ENCODE measurements around the gene SRGAP2. TPM values are rescaled to one million over a fixed set of nuclear protein-coding genes. Genes with fewer than 3 reads are reported as not detected.
"Not testable (repeated sequence)": the region's sequence is repeated elsewhere in the genome, so short reads cannot be mapped to it uniquely, and the experiment has no call there.

Gene SRGAP2
- total RNA-seq, 2 donors from 2014 or later: 14.4 to 28.1 TPM

DNA sequence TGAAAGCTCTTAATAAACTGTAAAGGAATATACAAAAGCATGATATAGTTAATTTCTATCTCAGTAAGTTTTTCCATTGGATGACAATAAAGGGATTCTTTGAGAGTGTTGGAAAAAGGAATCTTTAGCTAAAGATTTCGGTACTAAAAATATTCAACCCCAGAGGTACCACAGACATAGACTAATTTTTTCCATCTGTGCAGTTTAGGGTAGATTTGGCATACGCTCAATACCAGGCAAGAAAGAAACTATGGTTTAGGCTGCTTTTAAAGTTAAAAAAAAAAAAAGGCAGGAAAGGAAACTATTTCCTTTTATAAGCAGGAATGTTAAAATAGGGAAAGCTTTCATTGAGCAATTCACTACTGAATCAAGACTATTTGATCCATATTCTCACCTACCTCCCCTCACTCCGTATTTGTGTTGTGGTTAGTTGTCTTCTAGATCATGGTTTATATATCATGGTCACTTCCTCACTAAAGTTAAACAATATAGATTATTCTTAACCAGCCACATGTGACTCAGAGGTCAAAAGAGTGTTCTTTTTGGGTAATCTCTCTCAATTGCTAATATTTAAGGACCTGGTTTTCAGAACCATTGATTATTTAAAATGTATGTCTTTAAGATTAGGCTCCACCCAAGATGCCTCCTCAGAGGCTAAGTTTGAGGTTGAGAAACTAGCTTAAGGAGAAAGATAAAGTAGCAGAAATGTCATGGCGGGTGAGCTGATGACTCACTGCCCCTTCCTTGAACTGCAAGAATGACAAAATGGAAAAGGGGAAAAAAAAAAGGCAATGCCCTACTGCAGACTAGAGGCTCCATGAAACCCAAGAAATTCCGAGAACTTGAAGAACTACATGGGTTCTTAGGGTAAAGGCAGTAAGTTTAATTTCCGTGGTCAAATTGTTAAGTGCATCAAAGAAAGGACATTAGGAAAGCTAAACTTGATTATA, 20.7 kb upstream of the SRGAP2 start:
- intact Hi-C loops (cut with DNase I); DNase-seq (ENCODE audit: low spot score); H3K4me1 ChIP-seq (replicated peaks); H3K36me3 ChIP-seq; H3K27ac ChIP-seq; H3K9me3 ChIP-seq; H3K27me3 ChIP-seq (replicated peaks; ENCODE audit: insufficient read depth); H3K4me3 ChIP-seq: not testable (repeated sequence)
- WGBS: 85% methylated on average over 5 of the region's 6 CpGs

DNA sequence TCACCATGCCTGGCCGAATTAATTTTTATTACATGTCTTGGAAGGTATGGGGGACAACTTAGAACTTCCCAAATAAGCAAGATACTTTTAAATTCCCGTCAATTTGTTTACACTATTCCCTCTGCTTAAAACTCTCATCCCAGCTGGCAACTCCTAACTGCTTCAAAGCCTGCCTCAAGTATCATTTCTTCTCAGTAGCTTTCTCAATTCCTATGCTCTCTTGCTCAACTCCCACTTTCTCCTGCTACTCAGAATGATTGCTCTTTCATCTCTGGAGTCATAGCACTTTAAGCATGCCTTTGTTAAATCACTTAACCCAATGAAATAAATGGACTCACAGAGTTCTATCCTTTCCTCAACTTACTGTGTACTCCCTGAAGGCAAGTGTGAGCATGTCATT, 19.6 kb upstream of the SRGAP2 start:
- H3K4me1 ChIP-seq (replicated peaks); DNase-seq (ENCODE audit: low spot score); H3K36me3 ChIP-seq; H3K27ac ChIP-seq; intact Hi-C loops (cut with DNase I); H3K27me3 ChIP-seq (replicated peaks; ENCODE audit: insufficient read depth); H3K9me3 ChIP-seq; H3K4me3 ChIP-seq: not testable (repeated sequence)
- no CpG with 5 or more reads among the region's 2 CpGs for WGBS

DNA sequence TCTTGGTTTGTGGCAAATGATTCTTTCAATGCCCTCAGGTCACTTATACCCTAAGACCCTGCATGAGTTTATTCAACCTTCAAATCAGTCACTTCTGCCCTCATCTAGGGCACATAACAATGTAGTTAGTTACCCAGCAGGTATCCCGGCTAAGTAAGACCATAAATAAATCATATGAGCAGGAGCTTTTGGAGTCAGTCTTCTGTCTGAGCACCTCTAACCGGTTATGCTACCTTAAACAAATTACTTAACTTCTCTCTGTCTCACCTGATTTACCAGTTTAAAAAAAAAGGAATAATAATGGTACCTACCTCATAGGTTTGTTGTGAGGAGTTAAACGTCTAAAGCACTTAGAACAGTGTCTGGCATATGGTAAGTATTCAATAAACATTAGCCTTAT, 17.6 kb upstream of the SRGAP2 start:
- H3K36me3 ChIP-seq; H3K27me3 ChIP-seq (replicated peaks; ENCODE audit: insufficient read depth); H3K27ac ChIP-seq; H3K4me1 ChIP-seq (replicated peaks); intact Hi-C loops (cut with DNase I); H3K4me3 ChIP-seq; H3K9me3 ChIP-seq; DNase-seq (ENCODE audit: low spot score): not testable (repeated sequence)
- no CpG with 5 or more reads among the region's 3 CpGs for WGBS

GRCh38 chr1:206186826-206187225, 16.5 kb upstream of the SRGAP2 start:
- H3K4me1 ChIP-seq (replicated peaks); DNase-seq (ENCODE audit: low spot score); H3K4me3 ChIP-seq; intact Hi-C loops (cut with DNase I); H3K36me3 ChIP-seq; H3K27me3 ChIP-seq (replicated peaks; ENCODE audit: insufficient read depth); H3K27ac ChIP-seq; H3K9me3 ChIP-seq: not testable (repeated sequence)
- 93% methylated on average over 2 of the region's 4 CpGs for WGBS

GRCh38 chr1:206195182-206195581, 8.2 kb upstream of the SRGAP2 start:
- H3K4me3 ChIP-seq; DNase-seq (ENCODE audit: low spot score); H3K9me3 ChIP-seq; H3K27me3 ChIP-seq (replicated peaks; ENCODE audit: insufficient read depth); intact Hi-C loops (cut with DNase I); H3K27ac ChIP-seq; H3K36me3 ChIP-seq; H3K4me1 ChIP-seq (replicated peaks): not testable (repeated sequence)
- no CpG with 5 or more reads among the region's 2 CpGs for WGBS

DNA sequence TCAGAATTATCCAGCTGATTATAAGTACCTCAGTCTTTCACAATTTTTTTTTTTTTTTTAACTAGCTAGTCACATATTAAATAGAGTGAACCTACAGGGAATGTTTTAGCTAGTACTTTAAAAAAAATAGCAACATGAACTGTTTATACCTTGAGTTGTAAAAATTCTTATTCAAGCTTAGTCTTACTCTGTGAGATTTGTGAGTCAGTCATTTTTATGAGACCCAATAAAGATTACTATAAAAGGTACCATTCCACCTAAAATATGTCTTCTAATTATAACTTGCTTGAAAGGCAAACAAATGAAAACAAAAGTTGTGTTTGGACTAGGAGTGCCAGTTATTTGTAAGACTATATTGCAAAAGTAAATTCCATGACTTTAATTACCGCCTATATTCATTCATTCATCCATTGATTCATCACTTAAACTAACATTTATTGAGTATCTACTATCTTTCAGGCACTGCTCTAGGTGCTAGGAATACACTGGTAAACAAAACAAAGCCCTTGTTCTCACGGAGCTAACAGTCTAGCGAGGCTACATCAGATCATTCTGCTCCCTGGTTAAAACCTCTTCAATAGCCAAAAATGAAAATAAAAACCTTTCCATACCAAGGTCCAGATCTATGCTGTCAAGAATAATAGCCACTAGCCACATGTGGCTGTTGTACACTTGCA, 6.5 kb upstream of the SRGAP2 start:
- H3K36me3 ChIP-seq; DNase-seq (ENCODE audit: low spot score); intact Hi-C loops (cut with DNase I); H3K4me3 ChIP-seq; H3K9me3 ChIP-seq; H3K27ac ChIP-seq; H3K4me1 ChIP-seq (replicated peaks); H3K27me3 ChIP-seq (replicated peaks; ENCODE audit: insufficient read depth): not testable (repeated sequence)
- 35% methylated on average over 3 of the region's 3 CpGs for WGBS

DNA sequence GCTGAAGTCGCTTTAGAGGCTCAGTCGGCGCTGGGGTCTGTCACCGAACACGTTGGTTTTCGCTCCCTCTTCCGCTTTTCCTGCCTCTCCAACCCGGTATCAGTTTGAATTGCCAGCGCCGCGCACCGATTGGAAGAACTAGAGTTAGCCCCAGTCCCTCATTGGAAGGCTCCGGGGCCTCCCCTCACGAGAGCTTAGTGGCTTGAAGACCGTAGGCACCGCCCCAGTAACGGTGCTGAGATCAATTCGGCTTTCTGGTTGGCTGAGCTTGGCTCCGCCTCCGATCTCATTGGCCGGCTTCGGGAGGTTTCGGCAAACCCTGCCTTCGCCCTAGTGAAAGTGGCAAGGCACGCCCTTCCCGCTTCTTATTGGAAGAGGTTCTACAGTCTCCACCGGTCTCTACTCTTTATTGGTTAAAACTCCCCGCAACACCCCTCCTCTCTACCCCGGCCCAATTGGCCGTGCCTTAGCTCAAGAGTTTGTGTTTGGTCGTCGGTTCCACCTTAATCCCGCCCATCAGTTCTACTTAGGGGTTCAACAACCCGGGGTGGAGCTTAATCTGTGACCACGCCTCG, 465 bp upstream of the SRGAP2 start, which contains the start of gene FAM72A:
Gene FAM72A, minus strand, starts transcription at position 51 of the 575 bp plus-strand sequence. CDS start 814 bp downstream, outside the sequence.
- intact Hi-C loops (cut with DNase I): not testable (repeated sequence)

GRCh38 chr1:206204159-206204511, 794 bp downstream of the SRGAP2 start:
- H3K27ac ChIP-seq; H3K9me3 ChIP-seq; DNase-seq (ENCODE audit: low spot score); H3K4me1 ChIP-seq (replicated peaks); intact Hi-C loops (cut with DNase I); H3K27me3 ChIP-seq (replicated peaks; ENCODE audit: insufficient read depth); H3K36me3 ChIP-seq: not testable (repeated sequence)
- H3K4me3 ChIP-seq: peak overlapping the region; percentile 17 to 27
- WGBS: no CpG with 5 or more reads among the region's 25 CpGs

More for the DNA sequence above, 465 bp upstream of the SRGAP2 start, which contains the start of gene FAM72A:
- peak within 1 kb of the TSS; percentile 77 to 80 for H3K27ac ChIP-seq
- under 1% methylated on average over 16 of the region's 36 CpGs for WGBS
- H3K27me3 ChIP-seq (replicated peaks; ENCODE audit: insufficient read depth); H3K4me1 ChIP-seq (replicated peaks); H3K36me3 ChIP-seq; H3K9me3 ChIP-seq: not testable (repeated sequence)
- TF ChIP-seq POLR2AphosphoS5 (IDR thresholded peaks at IDR 0.05): peak; percentile 80
- H3K4me3 ChIP-seq: peak within 1 kb of the TSS; percentile 45 to 48
- peak; percentile 99 for DNase-seq (ENCODE audit: low spot score)

GRCh38 chr1:206204871-206205270, 1.5 kb downstream of the SRGAP2 start:
- peak overlapping the region in 1 of 2 donors; percentile 54 for H3K27ac ChIP-seq
- 4% methylated on average over 19 of the region's 25 CpGs for WGBS

DNA sequence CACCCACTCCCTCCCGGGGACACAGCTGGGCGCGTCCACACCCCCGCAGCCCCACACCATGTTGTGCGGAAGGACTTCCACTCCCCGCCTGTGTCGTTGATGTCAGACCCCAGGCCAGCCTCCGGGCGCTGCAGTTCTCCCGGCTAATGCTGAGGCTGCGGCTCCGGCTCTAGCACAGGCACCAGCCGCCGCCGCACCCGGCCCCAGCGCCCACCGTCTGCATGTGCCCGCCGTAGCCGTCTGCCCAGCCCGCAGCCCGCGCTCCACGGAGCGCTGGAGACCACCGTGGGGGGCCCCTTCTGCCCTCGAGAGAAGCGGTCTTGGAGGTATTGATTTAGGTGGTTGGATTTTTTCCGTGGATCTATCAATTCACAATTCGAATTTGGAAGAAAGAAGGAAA, 2.2 kb downstream of the SRGAP2 start:
- H3K27me3 ChIP-seq (replicated peaks; ENCODE audit: insufficient read depth); H3K4me3 ChIP-seq; H3K9me3 ChIP-seq; DNase-seq (ENCODE audit: low spot score); H3K27ac ChIP-seq; H3K36me3 ChIP-seq; intact Hi-C loops (cut with DNase I); H3K4me1 ChIP-seq (replicated peaks): not testable (repeated sequence)
- no CpG with 5 or more reads among the region's 31 CpGs for WGBS

More at GRCh38 chr1:206204871-206205270, 1.5 kb downstream of the SRGAP2 start:
- DNase-seq (ENCODE audit: low spot score); H3K36me3 ChIP-seq; intact Hi-C loops (cut with DNase I); H3K4me1 ChIP-seq (replicated peaks); H3K9me3 ChIP-seq; H3K27me3 ChIP-seq (replicated peaks; ENCODE audit: insufficient read depth): not testable (repeated sequence)
- peak overlapping the region; percentile 31 to 37 for H3K4me3 ChIP-seq

GRCh38 chr1:206210802-206211201, 7.5 kb downstream of the SRGAP2 start:
- intact Hi-C loops (cut with DNase I); H3K36me3 ChIP-seq; H3K4me1 ChIP-seq (replicated peaks); H3K9me3 ChIP-seq; H3K27me3 ChIP-seq (replicated peaks; ENCODE audit: insufficient read depth); H3K27ac ChIP-seq; DNase-seq (ENCODE audit: low spot score); H3K4me3 ChIP-seq: not testable (repeated sequence)
- WGBS: no CpG with 5 or more reads among the region's 1 CpG

Measured in prostate gland (tissue), 2 donors.